ENCODE measurements around the gene BSND.

The BSND gene

GRCh38 chr1:54965624-54966340 lies 33.0 kb upstream of the BSND start:
- H3K27ac Mint-ChIP-seq, result no peak overlapping the region
- H3K27me3 Mint-ChIP-seq, result peaks cover 26 to 37% of the 10 kb centered on the region in 2 donors
- no peak overlapping the region for H3K4me3 Mint-ChIP-seq
- no peaks in the 10 kb centered on the region for H3K9me3 Mint-ChIP-seq
- peaks cover 0 to 6% of the 10 kb centered on the region in 2 donors for H3K4me1 Mint-ChIP-seq (ENCODE audit: low read depth in 2 of 2)
- H3K36me3 Mint-ChIP-seq (ENCODE audit: insufficient read depth), result peaks cover 4% of the 10 kb centered on the region
- peak; percentile 56 for ATAC-seq (replicated peaks)
- DNase-seq, result no peak

DNA sequence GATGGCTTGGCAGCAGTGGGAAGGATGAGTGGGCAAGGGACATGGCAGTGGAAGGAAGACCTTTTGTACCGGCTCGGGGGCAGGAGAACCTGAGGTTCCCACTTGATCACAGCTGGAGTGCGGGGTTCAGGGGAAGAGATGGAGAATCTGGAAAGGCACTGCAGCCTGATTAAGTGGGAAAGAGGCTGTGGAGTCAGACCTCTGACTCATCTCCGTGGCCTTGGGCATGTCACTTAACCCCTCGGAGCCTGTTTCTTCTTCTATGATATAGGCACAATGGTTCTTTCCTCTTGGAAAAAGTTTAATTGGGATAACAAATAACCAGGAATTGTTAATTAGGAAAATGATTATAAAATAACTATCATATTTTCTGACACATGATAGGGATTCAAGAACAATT lies 31.4 kb upstream of the BSND start:
- H3K27me3 Mint-ChIP-seq, result peaks cover 33 to 48% of the 10 kb centered on the region in 2 donors
- no peak overlapping the region for H3K4me3 Mint-ChIP-seq
- H3K9me3 Mint-ChIP-seq, result no peaks in the 10 kb centered on the region
- no peak overlapping the region for H3K27ac Mint-ChIP-seq
- H3K4me1 Mint-ChIP-seq (ENCODE audit: low read depth in 2 of 2), result peaks cover 0 to 6% of the 10 kb centered on the region in 2 donors
- DNase-seq (no peak), ATAC-seq (replicated peaks) (no peak)
- peaks cover 4% of the 10 kb centered on the region for H3K36me3 Mint-ChIP-seq (ENCODE audit: insufficient read depth)

- Mint-ChIP-seq H3K27ac (no peak overlapping the region), H3K4me3 (no peak overlapping the region), H3K4me1 (ENCODE audit: low read depth in 2 of 2) (peaks cover 0 to 6% of the 10 kb centered on the region in 2 donors), H3K9me3 (no peaks in the 10 kb centered on the region), H3K27me3 (peaks cover 33 to 60% of the 10 kb centered on the region in 2 donors), H3K36me3 (ENCODE audit: insufficient read depth) (peaks cover 4% of the 10 kb centered on the region)
- DNase-seq (no peak), ATAC-seq (replicated peaks) (no peak)
Observed at GRCh38 chr1:54968551-54968950, 30.2 kb upstream of the BSND start.

- Mint-ChIP-seq H3K27ac (no peak overlapping the region), H3K36me3 (ENCODE audit: insufficient read depth) (peaks cover 4% of the 10 kb centered on the region), H3K9me3 (no peaks in the 10 kb centered on the region), H3K4me1 (ENCODE audit: low read depth in 2 of 2) (peaks cover 0 to 6% of the 10 kb centered on the region in 2 donors), H3K4me3 (no peak overlapping the region), H3K27me3 (peaks cover 39 to 73% of the 10 kb centered on the region in 2 donors)
- no peak for ATAC-seq (replicated peaks)
- DNase-seq, result no peak
Observed at GRCh38 chr1:54969879-54970278, 28.9 kb upstream of the BSND start.

DNA sequence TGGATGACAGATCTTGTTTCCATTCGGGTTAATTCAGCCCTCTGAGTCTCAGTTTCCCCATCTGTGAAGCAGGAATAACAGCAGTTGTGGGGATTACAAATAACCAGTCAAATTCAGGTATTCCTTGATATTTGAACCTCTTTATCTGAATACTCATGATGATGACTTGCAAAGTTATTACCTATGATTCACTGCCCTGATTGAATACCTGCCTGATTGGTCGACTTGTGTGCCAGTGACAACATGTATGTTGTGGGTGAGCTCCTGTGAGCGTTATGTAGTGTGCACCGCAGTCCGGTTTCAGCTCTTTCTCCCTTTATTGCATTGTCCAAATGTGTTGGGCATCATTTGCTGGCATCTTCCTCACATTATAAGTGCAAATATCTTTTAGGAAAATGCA lies 27.8 kb upstream of the BSND start:
- ATAC-seq (replicated peaks) (no peak), DNase-seq (no peak)
- Mint-ChIP-seq H3K27ac (no peak overlapping the region), H3K4me1 (ENCODE audit: low read depth in 2 of 2) (peaks cover 0 to 6% of the 10 kb centered on the region in 2 donors), H3K36me3 (ENCODE audit: insufficient read depth) (peaks cover 4% of the 10 kb centered on the region), H3K4me3 (no peak overlapping the region), H3K27me3 (peaks cover 46 to 83% of the 10 kb centered on the region in 2 donors), H3K9me3 (no peaks in the 10 kb centered on the region)

DNA sequence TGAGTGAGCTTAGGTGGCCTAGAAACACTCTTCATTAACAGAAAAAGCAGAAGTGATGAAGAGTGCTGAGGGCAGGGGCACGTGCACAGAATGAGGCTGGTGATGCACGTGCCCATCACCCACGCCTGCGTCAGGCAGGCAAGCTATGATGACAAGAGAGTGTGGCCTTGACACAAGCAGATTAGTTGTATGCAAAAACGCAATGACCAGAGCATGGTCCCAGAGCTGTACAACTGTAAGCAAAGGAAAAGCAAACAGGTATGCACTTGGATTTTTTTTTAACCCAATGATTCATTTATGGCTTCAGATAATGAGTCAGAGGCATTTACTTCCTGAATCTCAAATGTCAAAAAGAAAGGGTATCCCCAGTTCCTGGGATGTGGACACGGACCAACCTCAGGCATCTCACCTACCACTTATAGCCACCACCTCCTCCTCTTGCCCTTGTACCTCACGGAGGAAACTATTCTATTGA lies 27.4 kb upstream of the BSND start:
- Mint-ChIP-seq H3K27me3 (peaks cover 46 to 82% of the 10 kb centered on the region in 2 donors), H3K36me3 (ENCODE audit: insufficient read depth) (peaks cover 4% of the 10 kb centered on the region), H3K4me3 (no peak overlapping the region), H3K9me3 (no peaks in the 10 kb centered on the region), H3K4me1 (ENCODE audit: low read depth in 2 of 2) (peaks cover 0 to 3% of the 10 kb centered on the region in 2 donors), H3K27ac (no peak overlapping the region)
- DNase-seq (no peak), ATAC-seq (replicated peaks) (no peak)

DNA sequence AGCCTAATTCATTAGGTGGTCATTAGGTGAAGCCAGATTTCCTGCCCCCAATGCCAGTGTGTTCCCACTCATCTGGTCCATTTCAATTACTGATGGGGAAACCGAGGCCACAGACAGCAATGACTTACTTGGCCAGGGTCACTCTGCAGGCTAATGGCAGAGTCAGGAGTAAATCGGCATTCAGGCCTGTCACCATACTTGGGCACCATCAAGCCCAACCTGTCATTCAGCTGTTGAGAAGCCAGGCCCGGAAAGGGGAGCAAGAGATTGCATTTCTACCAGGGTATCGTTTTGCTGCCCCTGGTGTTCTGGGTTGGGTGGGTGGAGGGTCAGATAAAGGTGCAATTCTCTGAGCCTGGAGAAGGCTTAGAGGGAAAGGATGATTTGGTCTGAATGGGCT lies 26.3 kb upstream of the BSND start:
- peaks cover 36 to 71% of the 10 kb centered on the region in 2 donors for H3K27me3 Mint-ChIP-seq
- H3K36me3 Mint-ChIP-seq (ENCODE audit: insufficient read depth), result no peaks in the 10 kb centered on the region
- no peak overlapping the region for H3K4me3 Mint-ChIP-seq
- H3K4me1 Mint-ChIP-seq (ENCODE audit: low read depth in 2 of 2), result no peaks in the 10 kb centered on the region
- ATAC-seq (replicated peaks), result no peak
- H3K9me3 Mint-ChIP-seq, result no peaks in the 10 kb centered on the region
- H3K27ac Mint-ChIP-seq, result no peak overlapping the region
- DNase-seq, result no peak

DNA sequence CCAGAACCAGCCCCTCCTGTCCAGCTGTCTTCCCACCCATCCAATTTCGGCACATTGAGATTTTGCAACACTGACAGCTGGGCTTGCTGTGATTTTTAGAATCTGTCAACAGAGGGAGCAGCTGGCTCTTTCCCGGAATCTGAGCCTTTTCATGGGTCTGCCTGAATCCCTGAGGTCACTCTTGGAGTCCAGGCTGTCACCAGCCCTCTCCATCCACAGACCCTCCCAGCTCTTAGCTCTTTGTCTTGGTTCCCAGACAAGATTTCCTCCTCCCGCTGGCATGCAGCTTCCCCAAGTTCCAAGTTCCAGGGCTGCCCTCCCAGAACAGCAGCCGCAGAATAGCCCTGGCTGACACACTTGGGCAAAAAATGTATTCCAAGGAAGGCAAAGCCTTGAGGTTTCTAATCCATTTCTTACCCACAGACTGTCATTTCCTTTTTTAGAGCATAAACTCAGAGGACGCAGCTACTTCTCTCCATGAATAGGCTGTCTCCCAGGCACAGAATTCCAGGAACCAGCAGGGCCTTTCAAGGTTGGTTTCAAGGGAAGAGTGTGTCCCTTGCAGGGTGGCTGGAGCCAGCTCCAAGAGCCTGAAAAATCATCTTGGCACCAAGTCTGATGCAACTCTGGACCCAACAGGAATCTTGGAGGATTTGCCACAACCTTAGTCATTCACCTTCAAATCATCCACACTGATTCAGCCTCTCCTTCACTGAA lies 25.4 kb upstream of the BSND start:
- ATAC-seq (replicated peaks), result no peak
- Mint-ChIP-seq H3K27me3 (peaks cover 43 to 78% of the 10 kb centered on the region in 2 donors), H3K4me3 (no peak overlapping the region), H3K27ac (no peak overlapping the region), H3K9me3 (no peaks in the 10 kb centered on the region), H3K36me3 (ENCODE audit: insufficient read depth) (no peaks in the 10 kb centered on the region), H3K4me1 (ENCODE audit: low read depth in 2 of 2) (no peaks in the 10 kb centered on the region)
- no peak for DNase-seq

DNA sequence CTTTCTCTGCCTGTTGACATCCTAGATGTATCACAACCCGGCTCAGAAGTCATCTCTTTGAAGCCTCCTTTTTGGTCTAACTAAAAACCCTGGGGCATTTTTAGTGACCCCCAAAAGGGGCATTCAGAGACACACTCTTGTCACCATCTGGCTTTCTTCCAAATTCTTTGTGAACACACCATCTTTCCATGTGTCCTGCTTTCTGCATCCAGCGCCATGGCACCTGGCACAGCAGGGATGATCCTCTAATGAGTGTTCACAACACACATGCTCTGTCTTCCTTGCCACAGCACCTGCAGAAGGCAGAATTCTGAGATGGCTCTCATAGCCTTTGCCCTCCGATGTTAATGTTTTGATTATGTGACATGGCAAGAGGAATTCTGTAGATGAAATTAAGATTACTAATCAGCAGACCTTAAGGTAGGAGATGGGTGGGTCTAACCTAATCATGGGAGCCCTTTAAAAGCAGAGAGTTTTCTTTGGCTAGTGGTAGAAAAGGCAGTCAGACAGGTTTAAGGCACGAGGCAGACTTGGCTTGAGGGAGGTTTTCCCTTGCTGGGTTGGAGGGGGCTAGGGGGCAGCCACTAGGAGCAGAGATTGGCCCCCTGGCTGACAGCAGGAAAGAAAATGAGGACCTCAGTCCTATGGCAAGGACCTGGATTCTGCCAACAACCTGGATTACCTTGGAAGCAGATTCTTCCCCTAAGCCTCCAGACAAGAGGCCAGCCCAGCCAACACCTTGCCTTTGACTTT lies 23.2 kb upstream of the BSND start:
- Mint-ChIP-seq H3K9me3 (no peaks in the 10 kb centered on the region), H3K27ac (no peak overlapping the region), H3K4me1 (ENCODE audit: low read depth in 2 of 2) (no peaks in the 10 kb centered on the region), H3K27me3 (peaks cover 36 to 76% of the 10 kb centered on the region in 2 donors), H3K36me3 (ENCODE audit: insufficient read depth) (no peaks in the 10 kb centered on the region), H3K4me3 (no peak overlapping the region)
- ATAC-seq (replicated peaks) (no peak), DNase-seq (no peak)

DNA sequence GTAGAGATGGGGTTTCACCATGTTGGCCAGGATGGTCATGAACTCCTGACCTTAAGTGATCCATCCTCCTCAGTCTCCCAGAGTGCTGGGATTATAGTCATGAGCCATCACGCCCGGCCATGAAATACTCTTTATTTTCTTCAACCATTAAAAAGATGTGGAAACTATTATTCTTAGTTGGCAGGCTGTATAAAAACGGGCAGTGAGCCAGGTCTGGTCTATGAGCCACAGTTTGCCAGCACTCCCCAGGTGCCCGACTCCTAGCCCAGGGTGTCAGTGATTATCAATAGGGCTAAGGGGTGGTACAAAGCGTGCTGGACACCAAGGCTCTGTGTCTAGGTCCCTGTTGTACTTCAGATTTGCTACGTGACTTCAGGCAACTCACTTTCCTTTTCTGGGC lies 22.0 kb upstream of the BSND start:
- DNase-seq (no peak), ATAC-seq (replicated peaks) (no peak)
- Mint-ChIP-seq H3K27me3 (peaks cover 36 to 76% of the 10 kb centered on the region in 2 donors), H3K4me3 (no peak overlapping the region), H3K27ac (no peak overlapping the region), H3K9me3 (no peaks in the 10 kb centered on the region), H3K36me3 (ENCODE audit: insufficient read depth) (no peaks in the 10 kb centered on the region), H3K4me1 (ENCODE audit: low read depth in 2 of 2) (peaks cover 0 to 3% of the 10 kb centered on the region in 2 donors)

DNA sequence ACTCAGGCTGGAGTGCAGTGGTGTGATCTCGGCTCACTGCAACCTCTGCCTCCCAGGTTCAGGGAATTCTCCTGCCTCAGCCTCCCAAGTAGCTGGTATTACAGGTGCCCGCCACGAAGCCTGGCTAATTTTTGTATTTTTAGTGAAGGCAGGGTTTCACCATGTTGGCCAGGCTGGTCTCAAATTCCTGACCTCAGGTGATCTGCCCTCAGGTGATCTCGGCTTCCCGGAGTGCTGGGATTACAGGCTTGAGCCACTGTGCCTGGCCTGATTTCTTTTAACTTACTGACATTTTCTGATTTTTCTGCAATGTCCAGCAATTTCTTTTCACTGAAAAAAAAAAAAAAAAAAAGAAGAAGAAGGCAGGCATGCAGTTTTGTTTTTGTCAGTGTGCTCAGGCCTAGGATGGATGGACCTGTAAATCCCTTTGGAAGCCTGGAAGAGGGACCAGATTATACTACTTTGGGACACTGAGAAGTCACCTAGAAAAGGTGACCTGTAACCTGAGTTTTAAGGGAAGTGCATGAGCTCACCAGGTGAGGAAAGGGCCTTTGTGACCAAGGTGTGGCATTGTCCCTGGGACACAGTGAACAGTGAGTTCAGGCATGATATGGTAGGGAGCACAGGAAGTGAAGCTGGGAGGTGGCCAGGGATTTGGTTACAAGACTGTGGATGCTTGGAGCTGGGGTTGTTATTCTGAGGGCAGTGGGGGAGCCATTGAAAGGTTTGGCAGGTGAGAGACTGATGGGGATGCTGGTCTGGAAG lies 21.0 kb upstream of the BSND start:
- H3K4me3 Mint-ChIP-seq, result no peak overlapping the region
- H3K27ac Mint-ChIP-seq, result no peak overlapping the region
- H3K36me3 Mint-ChIP-seq (ENCODE audit: insufficient read depth), result no peaks in the 10 kb centered on the region
- peaks cover 0 to 3% of the 10 kb centered on the region in 2 donors for H3K4me1 Mint-ChIP-seq (ENCODE audit: low read depth in 2 of 2)
- H3K27me3 Mint-ChIP-seq, result peaks cover 46 to 80% of the 10 kb centered on the region in 2 donors
- DNase-seq, result no peak
- no peak for ATAC-seq (replicated peaks)
- no peaks in the 10 kb centered on the region for H3K9me3 Mint-ChIP-seq

DNA sequence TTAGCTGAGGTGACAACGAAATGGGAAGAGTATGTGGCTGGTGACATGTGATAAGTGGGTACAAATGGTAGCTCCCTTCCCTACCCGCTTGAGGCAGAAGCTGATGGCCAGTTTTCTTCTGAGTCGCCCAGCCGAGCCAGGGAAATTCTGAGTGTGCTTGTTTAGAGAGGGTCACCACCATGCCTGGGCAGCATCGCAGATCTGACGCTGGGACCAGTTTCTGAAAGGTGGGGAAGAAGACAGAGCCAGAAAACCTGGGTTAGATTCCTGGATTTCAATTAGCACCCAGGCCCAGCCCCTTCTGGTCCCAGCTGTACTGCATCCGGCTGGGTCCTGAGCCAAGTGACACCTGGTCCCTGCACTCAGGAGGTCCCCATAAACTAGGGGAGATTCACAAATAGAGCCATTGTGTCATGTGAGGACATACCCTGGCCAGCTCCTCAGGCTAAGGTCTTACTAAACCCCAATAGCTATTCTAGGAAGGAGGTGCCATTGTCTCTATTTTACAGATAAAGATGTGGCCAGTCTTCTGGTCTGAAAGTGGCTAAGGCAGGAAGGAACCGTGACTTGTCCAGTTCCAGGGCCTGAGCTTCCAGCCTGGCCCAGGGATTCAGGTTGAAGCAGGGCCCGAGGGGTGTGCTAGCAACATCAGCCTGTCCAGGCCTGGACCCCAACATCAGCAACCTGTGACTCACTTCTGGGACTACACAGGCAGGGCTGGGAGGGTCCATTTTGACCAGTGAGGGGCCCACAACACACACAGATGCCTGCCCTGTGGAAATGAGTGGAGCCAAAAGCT lies 20.0 kb upstream of the BSND start:
- DNase-seq, result no peak
- ATAC-seq (replicated peaks), result no peak
- H3K27ac Mint-ChIP-seq, result no peak overlapping the region
- H3K27me3 Mint-ChIP-seq, result peaks cover 52 to 79% of the 10 kb centered on the region in 2 donors
- H3K4me1 Mint-ChIP-seq (ENCODE audit: low read depth in 2 of 2), result peaks cover 0 to 3% of the 10 kb centered on the region in 2 donors
- no peak overlapping the region for H3K4me3 Mint-ChIP-seq
- H3K36me3 Mint-ChIP-seq (ENCODE audit: insufficient read depth), result no peaks in the 10 kb centered on the region
- no peaks in the 10 kb centered on the region for H3K9me3 Mint-ChIP-seq

Data from effector memory CD8-positive, alpha-beta T cell (primary cell).